Sigmoid colon (tissue), 7 donors: ENCODE results near the gene PRKAG2. TPM values are rescaled to one million over a fixed set of nuclear protein-coding genes. Genes with fewer than 3 reads are reported as not detected.

Experiments used
- DNase-seq: peaks from one replicate; pipeline ENCODE4 v3.0.0-alpha.2; 2019
- H3K27ac ChIP-seq, 4 donors: fragments of 200-600 bp; sonication (generic); one replicate each; pipeline ENCODE4 v1.5.1; 2016 to 2019; ENCODE audit warnings: mild to moderate bottlenecking in 1 of 4
- H3K27me3 ChIP-seq, 3 donors: fragments of 200-600 bp; sonication (generic); one replicate each; pipeline ENCODE4 v1.5.1; 2019; ENCODE audit warnings: mild to moderate bottlenecking in 1 of 3
- H3K36me3 ChIP-seq, 4 donors: fragments of 200-600 bp; sonication (generic); one replicate each; pipeline ENCODE4 v1.5.1; 2016 to 2019
- H3K4me1 ChIP-seq, 4 donors: fragments of 200-600 bp; sonication (generic); one replicate each; pipeline ENCODE4 v1.5.1; 2017 to 2019
- H3K4me3 ChIP-seq, 4 donors: fragments of 200-600 bp; sonication (generic); one replicate each; pipeline ENCODE4 v1.5.1; 2017 to 2019; ENCODE audit warnings: mild to moderate bottlenecking in 2 of 4, moderate library complexity in 1 of 4
- H3K9me3 ChIP-seq, 4 donors: fragments of 200-600 bp in 3 of 4; sonication (generic) in 3 of 4; one replicate each; pipeline versions ENCODE4 v1.5.1 to v1.6.1; 2013 to 2019
- EP300 ChIP-seq, 4 donors: sonication (generic); formaldehyde crosslinking; IDR thresholded peaks; one replicate each; pipeline ENCODE4 v1.6.1; 2017; ENCODE audit warnings: antibody characterized with exemption in 4 of 4
- POLR2A ChIP-seq, 2 donors: fragments of 450-650 bp; IDR thresholded peaks; one replicate each; pipeline ENCODE4 v1.6.1; 2016; ENCODE audit warnings: antibody characterized with exemption in 2 of 2, mild to moderate bottlenecking in 2 of 2, moderate library complexity in 2 of 2
- POLR2AphosphoS5 ChIP-seq, 4 donors: sonication (generic); formaldehyde crosslinking; IDR thresholded peaks; one replicate each; pipeline ENCODE4 v1.6.1; 2017; ENCODE audit warnings: antibody characterized with exemption in 4 of 4
- WGBS, 2 donors: extraction: QIAGEN DNeasy Blood & Tissue Kit; methylation state at CpG; one replicate each; pipeline ENCODE4 v1.1.7; 2013; 5-methylcytosine and 5-hydroxymethylcytosine counted together
- intact Hi-C: fragments of 100-400 bp; cut with DNase I; formaldehyde crosslinking; loops from one replicate; pipeline ENCODE4 v1.15.1; 2023
- polyA plus RNA-seq, 3 donors: library from polyadenylated mRNA; stranded (reverse); fragments of 200-250 nt; gene quantifications; one replicate each; pipeline ENCODE4 v1.2.3, GENCODE V29; 2013
- total RNA-seq, 4 donors: library from RNA; depleted of rRNA; stranded (reverse); fragments of >200 nt; gene quantifications; one replicate each; pipeline ENCODE4 v1.1.0, GENCODE V29; 2016
- TF ChIP-seq, protein P1 (sequence below), 4 experiments: fragments of 450-650 bp in 3 of 4; fragments of 200-600 bp in 1 of 4; IDR thresholded peaks; one replicate each; pipeline ENCODE4 v1.5.1; 2016 to 2019; ENCODE audit warnings: antibody characterized with exemption in 4 of 4, mild to moderate bottlenecking in 3 of 4, moderate library complexity in 2 of 4
- donor health status: healthy with polysubstance abuse.
- donor health status: Bipolar disorder and iron deficiency.
- donor health status: healthy.

Gene PRKAG2
- total and polyA plus RNA-seq, 7 donors, result 19.2 to 51.2 (median 37.1) TPM

DNA sequence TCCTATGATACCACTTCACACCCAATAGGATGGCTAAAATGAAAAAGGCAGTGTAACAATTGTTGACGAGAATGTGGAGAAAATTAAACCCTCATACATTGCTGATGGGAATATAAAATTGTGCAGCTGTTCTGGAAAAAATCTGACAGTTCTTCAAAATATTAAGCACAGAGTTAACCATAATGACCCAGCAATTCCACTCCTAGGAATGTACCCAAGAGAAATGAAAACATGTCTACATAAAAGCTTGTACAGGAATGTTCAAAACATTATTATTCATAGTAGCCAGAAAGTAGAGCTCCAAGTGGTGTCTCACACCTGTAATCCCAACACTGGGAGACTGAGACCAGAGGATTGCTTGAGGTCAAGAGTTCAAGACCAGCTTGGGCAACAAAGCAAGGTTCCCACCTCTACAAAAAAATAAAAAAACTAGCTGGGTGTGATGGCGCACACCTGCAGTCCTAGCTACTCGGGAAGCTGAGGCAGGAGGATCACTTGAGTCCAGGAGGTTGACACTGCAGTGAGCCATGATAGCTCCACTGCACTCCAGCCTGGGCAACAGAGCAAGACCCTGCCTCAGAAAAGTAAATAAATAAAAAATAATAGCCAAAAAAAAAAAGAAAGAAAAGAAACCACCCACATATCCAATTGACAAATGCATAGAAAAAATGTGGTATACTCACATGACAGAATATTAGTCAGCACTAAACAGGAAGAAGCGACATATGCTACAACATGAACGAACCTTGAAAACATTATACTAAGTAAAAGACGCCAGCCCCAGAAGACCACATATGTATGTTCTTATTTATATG is 362.2 kb downstream of the PRKAG2 start:
- no peak for DNase-seq
- no peak overlapping the region for H3K4me3 ChIP-seq
- no peaks in the 10 kb centered on the region for H3K9me3 ChIP-seq
- no peak for TF ChIP-seq POLR2AphosphoS5 (IDR thresholded peaks at IDR 0.05)
- TF ChIP-seq EP300 (IDR thresholded peaks at IDR 0.05), result no peak
- no peak for TF ChIP-seq POLR2A (IDR thresholded peaks at IDR 0.05)
- H3K4me1 ChIP-seq, result peaks cover 0 to 80% (median 66%) of the 10 kb centered on the region in 4 donors
- 86 to 91% methylated on average over 6 of the region's 6 CpGs for WGBS, 2 donors
- H3K27me3 ChIP-seq, result no peaks in the 10 kb centered on the region
- intact Hi-C loops, result loop anchor here (5.0 kb wide), 1 partner anchor 243 kb away; no protein-coding TSS in a partner anchor
- H3K36me3 ChIP-seq, result no peaks in the 10 kb centered on the region
- H3K27ac ChIP-seq, result peak overlapping the region in 3 of 4 donors; percentile 94 to 98 (median 95)

DNA sequence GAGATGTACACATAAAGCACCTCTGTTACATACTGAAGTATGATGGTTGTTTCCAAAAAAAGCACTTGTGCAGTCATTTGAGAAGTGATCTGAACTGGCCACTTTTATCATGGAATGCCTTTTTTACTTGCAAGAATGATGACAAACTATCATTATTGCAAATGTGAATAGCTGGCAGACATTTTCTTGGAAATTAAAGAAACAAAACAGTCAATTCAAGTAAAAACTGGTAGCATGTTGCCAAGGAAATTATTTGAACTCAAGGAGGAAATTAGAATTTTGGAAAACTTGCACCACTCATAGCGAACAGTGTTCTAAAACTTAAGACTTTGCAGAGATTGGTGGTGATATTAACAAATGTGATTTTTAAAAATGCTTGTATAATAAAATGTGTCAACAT is 363.8 kb downstream of the PRKAG2 start:
- H3K4me3 ChIP-seq, result no peak overlapping the region
- no peaks in the 10 kb centered on the region for H3K9me3 ChIP-seq
- H3K36me3 ChIP-seq, result no peaks in the 10 kb centered on the region
- H3K4me1 ChIP-seq, result peaks cover 0 to 95% (median 79%) of the 10 kb centered on the region in 4 donors
- TF ChIP-seq POLR2A (IDR thresholded peaks at IDR 0.05), result no peak
- TF ChIP-seq POLR2AphosphoS5 (IDR thresholded peaks at IDR 0.05), result no peak
- no peak for TF ChIP-seq EP300 (IDR thresholded peaks at IDR 0.05)
- TF ChIP-seq, protein P1, sequence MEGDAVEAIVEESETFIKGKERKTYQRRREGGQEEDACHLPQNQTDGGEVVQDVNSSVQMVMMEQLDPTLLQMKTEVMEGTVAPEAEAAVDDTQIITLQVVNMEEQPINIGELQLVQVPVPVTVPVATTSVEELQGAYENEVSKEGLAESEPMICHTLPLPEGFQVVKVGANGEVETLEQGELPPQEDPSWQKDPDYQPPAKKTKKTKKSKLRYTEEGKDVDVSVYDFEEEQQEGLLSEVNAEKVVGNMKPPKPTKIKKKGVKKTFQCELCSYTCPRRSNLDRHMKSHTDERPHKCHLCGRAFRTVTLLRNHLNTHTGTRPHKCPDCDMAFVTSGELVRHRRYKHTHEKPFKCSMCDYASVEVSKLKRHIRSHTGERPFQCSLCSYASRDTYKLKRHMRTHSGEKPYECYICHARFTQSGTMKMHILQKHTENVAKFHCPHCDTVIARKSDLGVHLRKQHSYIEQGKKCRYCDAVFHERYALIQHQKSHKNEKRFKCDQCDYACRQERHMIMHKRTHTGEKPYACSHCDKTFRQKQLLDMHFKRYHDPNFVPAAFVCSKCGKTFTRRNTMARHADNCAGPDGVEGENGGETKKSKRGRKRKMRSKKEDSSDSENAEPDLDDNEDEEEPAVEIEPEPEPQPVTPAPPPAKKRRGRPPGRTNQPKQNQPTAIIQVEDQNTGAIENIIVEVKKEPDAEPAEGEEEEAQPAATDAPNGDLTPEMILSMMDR (IDR thresholded peaks at IDR 0.05), result no peak
- intact Hi-C loops, result no loop called here
- H3K27me3 ChIP-seq, result no peaks in the 10 kb centered on the region
- peak overlapping the region in 3 of 4 donors; percentile 94 to 98 (median 95) for H3K27ac ChIP-seq
- WGBS, 2 donors, result 96 to 98% methylated on average over 1 of the region's 1 CpG
- DNase-seq, result no peak

DNA sequence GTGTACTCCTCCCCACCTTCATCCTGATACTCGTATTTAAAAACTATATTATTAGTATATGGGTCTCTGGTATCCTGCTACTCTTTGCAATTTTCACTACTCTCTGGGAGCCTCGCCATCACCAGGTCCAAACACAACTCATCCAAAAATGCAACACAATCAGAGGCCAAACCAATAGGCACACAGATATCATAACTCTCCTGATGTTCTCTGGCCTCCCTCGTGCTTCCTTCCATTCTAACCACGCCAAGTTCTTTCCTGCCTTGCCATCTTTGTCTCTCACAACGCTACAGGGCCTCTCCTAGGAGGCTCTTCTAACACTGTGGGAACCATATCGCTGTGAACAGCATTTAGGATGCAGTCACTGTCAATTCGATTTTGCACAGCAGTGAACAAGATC is 364.6 kb downstream of the PRKAG2 start:
- Histone ChIP-seq H3K27ac (peak overlapping the region; percentile 18 to 98 (median 94)), H3K27me3 (no peaks in the 10 kb centered on the region), H3K36me3 (no peaks in the 10 kb centered on the region), H3K4me1 (peaks cover 0 to 98% (median 80%) of the 10 kb centered on the region in 4 donors), H3K4me3 (no peak overlapping the region), H3K9me3 (no peaks in the 10 kb centered on the region)
- intact Hi-C loops, result no loop called here
- no peak for DNase-seq
- 82 to 86% methylated on average over 7 of the region's 7 CpGs for WGBS, 2 donors
- peak in 1 of 4 donors; percentile 17 for TF ChIP-seq EP300 (IDR thresholded peaks at IDR 0.05)
- no peak for TF ChIP-seq POLR2AphosphoS5 (IDR thresholded peaks at IDR 0.05)
- TF ChIP-seq POLR2A (IDR thresholded peaks at IDR 0.05), result no peak

DNA sequence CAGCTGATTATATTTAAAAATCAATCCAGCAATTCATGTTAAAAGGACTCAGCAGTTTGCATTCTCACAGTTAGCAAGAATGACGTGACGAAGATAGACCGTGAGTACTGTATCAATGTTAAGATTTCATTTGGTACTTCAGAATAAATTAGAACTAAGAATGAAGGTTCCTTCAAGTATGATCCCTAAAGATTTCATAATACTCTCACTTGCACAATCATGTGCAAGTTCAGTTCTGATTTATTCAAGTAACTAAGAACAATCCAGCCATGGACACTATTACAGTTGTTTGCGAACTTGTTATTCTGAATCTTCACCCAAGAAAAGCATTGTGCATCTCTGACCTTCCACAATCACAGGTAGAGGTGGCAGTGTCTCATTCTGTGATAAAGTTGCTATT is 365.0 kb downstream of the PRKAG2 start:
- peaks cover 0 to 98% (median 80%) of the 10 kb centered on the region in 4 donors for H3K4me1 ChIP-seq
- intact Hi-C loops, result no loop called here

DNA sequence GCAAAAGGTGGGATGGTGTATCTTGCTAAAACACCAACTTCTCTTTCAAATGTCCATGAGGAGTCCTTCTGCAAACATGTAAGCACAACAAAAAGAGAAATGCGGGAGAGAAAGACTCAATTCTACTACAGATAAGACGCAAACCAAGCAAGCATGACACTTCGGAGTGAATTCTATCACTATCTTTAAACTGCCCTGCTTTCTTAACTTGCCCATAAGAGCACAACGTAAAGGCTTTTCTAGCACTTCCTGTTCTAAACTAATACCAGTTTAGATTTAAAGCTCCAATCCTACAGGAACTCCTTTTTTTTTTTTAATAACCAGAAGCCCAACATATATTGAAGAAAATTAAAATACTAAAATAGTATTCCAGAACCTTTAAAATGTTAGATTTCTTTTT is 365.6 kb downstream of the PRKAG2 start:
- peak overlapping the region; percentile 18 to 98 (median 94) for H3K27ac ChIP-seq
- WGBS, 2 donors, result 86 to 95% methylated on average over 4 of the region's 4 CpGs
- H3K27me3 ChIP-seq, result no peaks in the 10 kb centered on the region
- no peak for DNase-seq
- no peak overlapping the region for H3K4me3 ChIP-seq
- H3K9me3 ChIP-seq, result no peaks in the 10 kb centered on the region
- no peaks in the 10 kb centered on the region for H3K36me3 ChIP-seq
- intact Hi-C loops, result no loop called here
- TF ChIP-seq POLR2AphosphoS5 (IDR thresholded peaks at IDR 0.05) (no peak), POLR2A (IDR thresholded peaks at IDR 0.05) (no peak), EP300 (IDR thresholded peaks at IDR 0.05) (no peak)
- TF ChIP-seq, protein P1 (IDR thresholded peaks at IDR 0.05), result no peak
- H3K4me1 ChIP-seq, result peaks cover 0 to 98% (median 80%) of the 10 kb centered on the region in 4 donors

More for the DNA sequence above, 365.0 kb downstream of the PRKAG2 start:
- TF ChIP-seq POLR2A (IDR thresholded peaks at IDR 0.05), result no peak
- TF ChIP-seq EP300 (IDR thresholded peaks at IDR 0.05), result no peak
- TF ChIP-seq, protein P1 (IDR thresholded peaks at IDR 0.05), result no peak
- TF ChIP-seq POLR2AphosphoS5 (IDR thresholded peaks at IDR 0.05), result no peak
- Histone ChIP-seq H3K27ac (peak overlapping the region; percentile 18 to 98 (median 94)), H3K4me3 (no peak overlapping the region), H3K9me3 (no peaks in the 10 kb centered on the region), H3K36me3 (no peaks in the 10 kb centered on the region), H3K27me3 (no peaks in the 10 kb centered on the region)
- 95 to 96% methylated on average over 4 of the region's 4 CpGs for WGBS, 2 donors
- no peak for DNase-seq
